ENCODE results near the gene KRTAP4-9. TPM values are rescaled to one million over a fixed set of nuclear protein-coding genes. Genes with fewer than 3 reads are reported as not detected.
"Not testable (repeated sequence)": the region's sequence is repeated elsewhere in the genome, so short reads cannot be mapped to it uniquely, and the experiment has no call there.

KRTAP4-9 gene
- total and polyA plus RNA-seq, 7 experiments from 2014 or later = not detected

GRCh38 chr17:41071606-41072360 is 33.4 kb upstream of the KRTAP4-9 start:
- peaks cover 19 to 22% (median 20%) of the 10 kb centered on the region in 5 donors for H3K27me3 Mint-ChIP-seq
- DNase-seq (no peak), ATAC-seq (no peak)
- Histone ChIP-seq H3K4me1 (ENCODE audit: control insufficient read depth in 2 of 2, insufficient read depth in 2 of 2, low read length in 2 of 2) (no peaks in the 10 kb centered on the region), H3K27me3 (ENCODE audit: control insufficient read depth in 2 of 2, insufficient read depth in 2 of 2, low read length in 2 of 2) (peaks cover 0 to 5% of the 10 kb centered on the region in 2 donors), H3K4me3 (ENCODE audit: low read length) (no peak overlapping the region), H3K36me3 (ENCODE audit: control insufficient read depth in 2 of 3, insufficient read depth in 3 of 3, low read length in 3 of 3) (no peaks in the 10 kb centered on the region), H3K27ac (ENCODE audit: low read depth, low read length) (no peak overlapping the region), H3K9me3 (ENCODE audit: control insufficient read depth in 2 of 3, low read length in 3 of 3) (no peaks in the 10 kb centered on the region)
- H3K27ac Mint-ChIP-seq = peak overlapping the region in 1 of 9 donors; percentile 51
- CTCF ChIA-PET = no interaction called here
- H3K9me3 Mint-ChIP-seq = peaks cover 0 to 2% (median 0%) of the 10 kb centered on the region in 11 donors
- H3K36me3 Mint-ChIP-seq = peaks cover 0 to 3% (median 0%) of the 10 kb centered on the region in 5 donors
- intact Hi-C loops (cut with micrococcal nuclease) = no loop called here
- H3K4me1 Mint-ChIP-seq = peaks cover 0 to 16% (median 0%) of the 10 kb centered on the region in 7 donors
- H3K4me3 Mint-ChIP-seq = no peak overlapping the region
- POLR2A ChIA-PET = no interaction called here

DNA sequence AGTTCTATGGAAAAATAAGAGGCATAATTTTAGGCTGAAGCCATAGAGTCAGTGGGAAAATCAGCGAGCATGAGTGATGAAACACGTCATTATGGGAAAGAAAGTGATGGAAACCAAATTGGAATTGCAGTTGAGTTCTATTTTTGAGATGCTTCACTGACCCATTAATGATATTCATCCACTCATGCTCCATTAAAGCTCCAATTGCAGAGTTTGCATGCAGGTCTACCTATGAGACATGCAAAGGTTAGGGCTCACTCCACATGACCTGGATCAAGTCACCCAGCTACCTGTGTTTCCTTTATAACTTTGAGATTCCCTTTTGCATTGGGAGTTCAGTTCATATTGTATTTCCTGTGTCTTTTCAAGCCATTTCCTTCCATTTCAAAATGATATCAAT is 31.5 kb upstream of the KRTAP4-9 start:
- no peak overlapping the region for H3K4me3 Mint-ChIP-seq
- H3K9me3 Mint-ChIP-seq = peaks cover 0 to 3% (median 0%) of the 10 kb centered on the region in 11 donors
- H3K27me3 Mint-ChIP-seq = peaks cover 19 to 27% (median 22%) of the 10 kb centered on the region in 5 donors
- H3K27ac Mint-ChIP-seq = no peak overlapping the region
- no peak overlapping the region for H3K4me3 ChIP-seq (ENCODE audit: low read length)
- ATAC-seq = no peak
- no peak overlapping the region for H3K27ac ChIP-seq (ENCODE audit: low read depth, low read length)
- H3K4me1 ChIP-seq (ENCODE audit: control insufficient read depth in 2 of 2, insufficient read depth in 2 of 2, low read length in 2 of 2) = no peaks in the 10 kb centered on the region
- H3K36me3 ChIP-seq (ENCODE audit: control insufficient read depth in 2 of 3, insufficient read depth in 3 of 3, low read length in 3 of 3) = no peaks in the 10 kb centered on the region
- DNase-seq = no peak
- H3K27me3 ChIP-seq (ENCODE audit: control insufficient read depth in 2 of 2, insufficient read depth in 2 of 2, low read length in 2 of 2) = peaks cover 0 to 5% of the 10 kb centered on the region in 2 donors
- intact Hi-C loops (cut with micrococcal nuclease) = no loop called here
- peaks cover 0 to 3% (median 0%) of the 10 kb centered on the region in 5 donors for H3K36me3 Mint-ChIP-seq
- no peaks in the 10 kb centered on the region for H3K9me3 ChIP-seq (ENCODE audit: control insufficient read depth in 2 of 3, low read length in 3 of 3)
- POLR2A ChIA-PET = no interaction called here
- H3K4me1 Mint-ChIP-seq = peaks cover 0 to 16% (median 0%) of the 10 kb centered on the region in 7 donors
- CTCF ChIA-PET = interaction anchor here (0.6 kb wide), 1 partner anchor 741 kb away, joined by 3 read pairs; no protein-coding TSS in a partner anchor

GRCh38 chr17:41076788-41077187 is 28.4 kb upstream of the KRTAP4-9 start:
- ChIA-PET POLR2A (no interaction called here), CTCF (no interaction called here)
- Mint-ChIP-seq H3K27ac (peak overlapping the region in 1 of 9 donors; percentile 59), H3K4me1 (peaks cover 0 to 16% (median 0%) of the 10 kb centered on the region in 7 donors), H3K4me3 (no peak overlapping the region), H3K36me3 (peaks cover 0 to 3% (median 0%) of the 10 kb centered on the region in 5 donors), H3K27me3 (peaks cover 19 to 27% (median 22%) of the 10 kb centered on the region in 5 donors), H3K9me3 (peaks cover 0 to 3% (median 0%) of the 10 kb centered on the region in 11 donors)
- no peak overlapping the region for H3K27ac ChIP-seq (ENCODE audit: low read depth, low read length)
- no peak for ATAC-seq
- no peak overlapping the region for H3K4me3 ChIP-seq (ENCODE audit: low read length)
- intact Hi-C loops (cut with micrococcal nuclease) = no loop called here
- H3K4me1 ChIP-seq (ENCODE audit: control insufficient read depth in 2 of 2, insufficient read depth in 2 of 2, low read length in 2 of 2) = no peaks in the 10 kb centered on the region
- no peaks in the 10 kb centered on the region for H3K36me3 ChIP-seq (ENCODE audit: control insufficient read depth in 2 of 3, insufficient read depth in 3 of 3, low read length in 3 of 3)
- DNase-seq = no peak
- H3K9me3 ChIP-seq (ENCODE audit: control insufficient read depth in 2 of 3, low read length in 3 of 3) = no peaks in the 10 kb centered on the region
- H3K27me3 ChIP-seq (ENCODE audit: control insufficient read depth in 2 of 2, insufficient read depth in 2 of 2, low read length in 2 of 2) = peaks cover 0 to 5% of the 10 kb centered on the region in 2 donors

DNA sequence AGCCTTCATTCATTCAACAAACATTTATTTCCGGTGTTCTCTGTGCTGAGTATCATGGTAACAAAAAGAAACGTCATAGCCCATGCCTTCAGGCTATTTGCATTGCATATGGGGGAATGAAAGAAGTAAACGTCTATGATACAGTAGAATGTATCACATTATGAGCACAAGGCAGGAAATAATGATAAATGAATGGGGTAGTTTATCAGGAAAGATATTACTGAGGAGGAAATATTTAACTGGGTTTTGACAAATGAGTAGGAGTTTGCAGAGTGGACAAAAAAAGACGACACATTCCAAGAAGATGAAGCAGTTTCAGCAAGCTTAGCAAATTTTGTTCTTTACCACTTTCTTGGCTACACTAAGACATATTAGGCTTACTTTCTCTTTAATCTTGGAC is 22.6 kb upstream of the KRTAP4-9 start:
- no peak overlapping the region for H3K27ac Mint-ChIP-seq
- peaks cover 0 to 2% (median 0%) of the 10 kb centered on the region in 11 donors for H3K9me3 Mint-ChIP-seq
- no peaks in the 10 kb centered on the region for H3K36me3 ChIP-seq (ENCODE audit: control insufficient read depth in 2 of 3, insufficient read depth in 3 of 3, low read length in 3 of 3)
- ChIA-PET CTCF (no interaction called here), POLR2A (no interaction called here)
- no peaks in the 10 kb centered on the region for H3K4me1 ChIP-seq (ENCODE audit: control insufficient read depth in 2 of 2, insufficient read depth in 2 of 2, low read length in 2 of 2)
- H3K4me3 Mint-ChIP-seq = no peak overlapping the region
- peaks cover 0 to 2% (median 0%) of the 10 kb centered on the region in 7 donors for H3K4me1 Mint-ChIP-seq
- no peak overlapping the region for H3K27ac ChIP-seq (ENCODE audit: low read depth, low read length)
- intact Hi-C loops (cut with micrococcal nuclease) = no loop called here
- ATAC-seq (no peak), DNase-seq (no peak)
- H3K27me3 ChIP-seq (ENCODE audit: control insufficient read depth in 2 of 2, insufficient read depth in 2 of 2, low read length in 2 of 2) = no peaks in the 10 kb centered on the region
- no peak overlapping the region for H3K4me3 ChIP-seq (ENCODE audit: low read length)
- H3K27me3 Mint-ChIP-seq = peaks cover 0 to 10% (median 2%) of the 10 kb centered on the region in 5 donors
- no peaks in the 10 kb centered on the region for H3K9me3 ChIP-seq (ENCODE audit: control insufficient read depth in 2 of 3, low read length in 3 of 3)
- no peaks in the 10 kb centered on the region for H3K36me3 Mint-ChIP-seq

GRCh38 chr17:41083427-41083826 is 21.8 kb upstream of the KRTAP4-9 start:
- H3K27me3 ChIP-seq (ENCODE audit: control insufficient read depth in 2 of 2, insufficient read depth in 2 of 2, low read length in 2 of 2); DNase-seq; intact Hi-C loops (cut with micrococcal nuclease); H3K27ac Mint-ChIP-seq; H3K4me3 ChIP-seq (ENCODE audit: low read length); H3K4me3 Mint-ChIP-seq; POLR2A ChIA-PET; H3K4me1 Mint-ChIP-seq; H3K9me3 Mint-ChIP-seq; H3K27ac ChIP-seq (ENCODE audit: low read depth, low read length); H3K27me3 Mint-ChIP-seq; H3K4me1 ChIP-seq (ENCODE audit: control insufficient read depth in 2 of 2, insufficient read depth in 2 of 2, low read length in 2 of 2); H3K36me3 ChIP-seq (ENCODE audit: control insufficient read depth in 2 of 3, insufficient read depth in 3 of 3, low read length in 3 of 3); ATAC-seq; H3K36me3 Mint-ChIP-seq; H3K9me3 ChIP-seq (ENCODE audit: control insufficient read depth in 2 of 3, low read length in 3 of 3); CTCF ChIA-PET: not testable (repeated sequence)

GRCh38 chr17:41084100-41084856 is 20.9 kb upstream of the KRTAP4-9 start, which contains the start of gene KRTAP4-7:
TSS of gene KRTAP4-7 (plus strand) at chr17:41084150. CDS start at chr17:41084207, 57 bp downstream.
- H3K27ac Mint-ChIP-seq; H3K27ac ChIP-seq (ENCODE audit: low read depth, low read length); H3K36me3 ChIP-seq (ENCODE audit: control insufficient read depth in 2 of 3, insufficient read depth in 3 of 3, low read length in 3 of 3); H3K4me1 Mint-ChIP-seq; H3K36me3 Mint-ChIP-seq; POLR2A ChIA-PET; H3K4me3 Mint-ChIP-seq; H3K27me3 Mint-ChIP-seq; ATAC-seq; H3K27me3 ChIP-seq (ENCODE audit: control insufficient read depth in 2 of 2, insufficient read depth in 2 of 2, low read length in 2 of 2); CTCF ChIA-PET; H3K9me3 ChIP-seq (ENCODE audit: control insufficient read depth in 2 of 3, low read length in 3 of 3); DNase-seq; H3K4me1 ChIP-seq (ENCODE audit: control insufficient read depth in 2 of 2, insufficient read depth in 2 of 2, low read length in 2 of 2); H3K9me3 Mint-ChIP-seq; H3K4me3 ChIP-seq (ENCODE audit: low read length); intact Hi-C loops (cut with micrococcal nuclease): not testable (repeated sequence)
